Activated T-helper 1 cell treated with anti-CD3 and anti-CD28 coated beads, Interleukin-12 subunit alpha, Interleukin-12 subunit beta, Interleukin-2, Interleukin-4 antibody, amounts not matched to agents 30 ng/mL and 10 ng/mL and 1 ng/mL, durations not matched to agents 14 hours and 24 hours and 36 hours (primary cell): ENCODE data around the gene TSPAN31. TPM values are rescaled to one million over a fixed set of nuclear protein-coding genes. Genes with fewer than 3 reads are reported as not detected.

Source experiments
- DNase-seq: peaks from one replicate; pipeline ENCODE4 v3.0.0; 2021; ENCODE audit warnings: low spot score
- H3K27ac Mint-ChIP-seq: one replicate; pipeline ENCODE4 v1.8.0; 2021; ENCODE audit warnings: mild to moderate bottlenecking, mixed read lengths
- H3K27me3 Mint-ChIP-seq: one replicate; pipeline ENCODE4 v1.8.0; 2022; ENCODE audit warnings: mild to moderate bottlenecking, moderate library complexity, mixed read lengths; ENCODE audit not compliant: insufficient read depth
- H3K36me3 Mint-ChIP-seq: one replicate; pipeline ENCODE4 v1.8.0; 2021; ENCODE audit warnings: low read depth, mixed read lengths
- H3K4me1 Mint-ChIP-seq: one replicate; pipeline ENCODE4 v1.8.0; 2021; ENCODE audit warnings: low read depth, mixed read lengths
- H3K4me3 Mint-ChIP-seq: one replicate; pipeline ENCODE4 v1.8.0; 2021; ENCODE audit warnings: mild to moderate bottlenecking, moderate library complexity, mixed read lengths
- H3K9me3 Mint-ChIP-seq: one replicate; pipeline ENCODE4 v1.8.0; 2021; ENCODE audit warnings: mixed read lengths
- intact Hi-C: fragments of 100-400 bp; cut with micrococcal nuclease; formaldehyde crosslinking; loops from one replicate; pipeline ENCODE4 v1.15.1; 2024
- total RNA-seq: library from RNA; stranded (reverse); gene quantifications from 2 replicates; pipeline ENCODE4 v1.2.3, GENCODE V29; 2022

Gene TSPAN31
- total RNA-seq, 1 donor from 2014 or later: 24.5 TPM

GRCh38 chr12:57793920-57794319 is 49.1 kb downstream of the TSPAN31 start:
- H3K27me3 Mint-ChIP-seq: no peaks in the 10 kb centered on the region
- intact Hi-C loops: no loop called here
- no peak overlapping the region for H3K4me3 Mint-ChIP-seq
- no peak for DNase-seq
- no peak overlapping the region for H3K27ac Mint-ChIP-seq
- H3K36me3 Mint-ChIP-seq: peaks cover 37% of the 10 kb centered on the region
- no peaks in the 10 kb centered on the region for H3K9me3 Mint-ChIP-seq
- peaks cover 9% of the 10 kb centered on the region for H3K4me1 Mint-ChIP-seq

GRCh38 chr12:57795354-57795753 is 50.5 kb downstream of the TSPAN31 start:
- no peaks in the 10 kb centered on the region for H3K9me3 Mint-ChIP-seq
- peaks cover 9% of the 10 kb centered on the region for H3K4me1 Mint-ChIP-seq

GRCh38 chr12:57796996-57797395 is 52.2 kb downstream of the TSPAN31 start:
- peaks cover 47% of the 10 kb centered on the region for H3K36me3 Mint-ChIP-seq
- intact Hi-C loops: no loop called here
- no peaks in the 10 kb centered on the region for H3K9me3 Mint-ChIP-seq
- DNase-seq: no peak
- H3K27me3 Mint-ChIP-seq: no peaks in the 10 kb centered on the region
- no peak overlapping the region for H3K27ac Mint-ChIP-seq
- H3K4me1 Mint-ChIP-seq: peaks cover 9% of the 10 kb centered on the region
- no peak overlapping the region for H3K4me3 Mint-ChIP-seq

More at GRCh38 chr12:57795354-57795753, 50.5 kb downstream of the TSPAN31 start:
- Mint-ChIP-seq H3K4me3 (no peak overlapping the region), H3K27ac (no peak overlapping the region), H3K36me3 (peaks cover 42% of the 10 kb centered on the region), H3K27me3 (no peaks in the 10 kb centered on the region)
- intact Hi-C loops: no loop called here
- DNase-seq: no peak

GRCh38 chr12:57797933-57798332 is 53.1 kb downstream of the TSPAN31 start:
- Mint-ChIP-seq H3K27me3 (no peaks in the 10 kb centered on the region), H3K4me1 (peaks cover 9% of the 10 kb centered on the region), H3K9me3 (no peaks in the 10 kb centered on the region), H3K27ac (no peak overlapping the region), H3K4me3 (no peak overlapping the region), H3K36me3 (peaks cover 48% of the 10 kb centered on the region)
- DNase-seq: no peak
- intact Hi-C loops: no loop called here

Other genes starting within 250 kb of the TSPAN31 start
- gene DDIT3, start 224.5 kb upstream of the TSPAN31 start, total RNA-seq: 17.8 and 18.1 TPM in 2 replicates
- 63.3 and 66.8 TPM in 2 replicates for gene MBD6, start 222.2 kb upstream of the TSPAN31 start, total RNA-seq
- gene DCTN2, start 197.8 kb upstream of the TSPAN31 start, total RNA-seq: 78.6 and 83.5 TPM in 2 replicates
- gene KIF5A, start 195.0 kb upstream of the TSPAN31 start, total RNA-seq: 2.4 TPM in 2 replicates
- gene PIP4K2C, start 153.8 kb upstream of the TSPAN31 start, total RNA-seq: 22.8 and 25.7 TPM in 2 replicates
- gene DTX3, start 140.2 kb upstream of the TSPAN31 start, total RNA-seq: 16.8 and 18.5 TPM in 2 replicates
- 0.60 and 1.5 TPM in 2 replicates for gene ARHGEF25, start 133.6 kb upstream of the TSPAN31 start, total RNA-seq
- 4.4 and 4.6 TPM in 2 replicates for gene B4GALNT1, start 111.8 kb upstream of the TSPAN31 start, total RNA-seq
- 99.6 and 100.0 TPM in 2 replicates for gene OS9, start 50.9 kb upstream of the TSPAN31 start, total RNA-seq
- gene AGAP2, start 6.3 kb upstream of the TSPAN31 start, total RNA-seq: 31.5 and 33.4 TPM in 2 replicates
- 218 and 227 TPM in 2 replicates for gene CDK4, start 7.3 kb downstream of the TSPAN31 start, total RNA-seq
- gene MARCHF9, start 10.1 kb downstream of the TSPAN31 start, total RNA-seq: 21.2 and 21.8 TPM in 2 replicates
- 9.0 and 9.9 TPM in 2 replicates for gene CYP27B1, start 22.0 kb downstream of the TSPAN31 start, total RNA-seq
- 89.7 and 90.0 TPM in 2 replicates for gene METTL1, start 27.1 kb downstream of the TSPAN31 start, total RNA-seq
- 4.5 and 5.4 TPM in 2 replicates for gene EEF1AKMT3, start 27.6 kb downstream of the TSPAN31 start, total RNA-seq
- 63.5 and 68.6 TPM in 2 replicates for gene TSFM, start 37.7 kb downstream of the TSPAN31 start, total RNA-seq
- 2.0 and 3.1 TPM in 2 replicates for gene AVIL, start 73.7 kb downstream of the TSPAN31 start, total RNA-seq
- 96.5 and 99.6 TPM in 2 replicates for gene CTDSP2, start 101.7 kb downstream of the TSPAN31 start, total RNA-seq
- 7.3 and 8.7 TPM in 2 replicates for gene ATP23, start 196.5 kb downstream of the TSPAN31 start, total RNA-seq